ENCODE results near the gene NLGN1.

DNA sequence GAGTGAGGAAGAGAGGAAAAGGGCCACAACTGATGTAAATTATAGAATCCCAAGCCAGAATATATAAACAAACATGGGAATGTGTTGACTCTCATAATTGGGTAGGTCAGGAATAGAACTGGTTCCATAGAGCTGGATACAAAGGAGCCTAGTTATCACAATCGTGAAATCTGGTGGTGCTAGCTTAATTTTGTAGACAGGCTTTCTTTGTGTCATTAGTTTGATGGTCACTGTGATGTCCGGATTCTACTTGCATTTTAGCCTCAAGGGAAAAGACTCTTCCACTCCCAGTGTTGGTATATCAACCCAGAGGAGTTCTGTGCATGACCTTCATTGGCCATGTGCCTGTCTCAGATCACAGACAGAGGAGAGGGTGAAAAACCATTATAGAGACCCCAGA is 81.8 kb downstream of the NLGN1 start:
- TF ChIP-seq POLR2AphosphoS5 (IDR thresholded peaks at IDR 0.05; ENCODE audit: low read depth, low read length), result no peak
- TF ChIP-seq ZNF274 (IDR thresholded peaks at IDR 0.05; ENCODE audit: low read depth, low read length), result no peak
- TF ChIP-seq EZH2 (IDR thresholded peaks at IDR 0.05), result no peak
- TF ChIP-seq, protein P1, sequence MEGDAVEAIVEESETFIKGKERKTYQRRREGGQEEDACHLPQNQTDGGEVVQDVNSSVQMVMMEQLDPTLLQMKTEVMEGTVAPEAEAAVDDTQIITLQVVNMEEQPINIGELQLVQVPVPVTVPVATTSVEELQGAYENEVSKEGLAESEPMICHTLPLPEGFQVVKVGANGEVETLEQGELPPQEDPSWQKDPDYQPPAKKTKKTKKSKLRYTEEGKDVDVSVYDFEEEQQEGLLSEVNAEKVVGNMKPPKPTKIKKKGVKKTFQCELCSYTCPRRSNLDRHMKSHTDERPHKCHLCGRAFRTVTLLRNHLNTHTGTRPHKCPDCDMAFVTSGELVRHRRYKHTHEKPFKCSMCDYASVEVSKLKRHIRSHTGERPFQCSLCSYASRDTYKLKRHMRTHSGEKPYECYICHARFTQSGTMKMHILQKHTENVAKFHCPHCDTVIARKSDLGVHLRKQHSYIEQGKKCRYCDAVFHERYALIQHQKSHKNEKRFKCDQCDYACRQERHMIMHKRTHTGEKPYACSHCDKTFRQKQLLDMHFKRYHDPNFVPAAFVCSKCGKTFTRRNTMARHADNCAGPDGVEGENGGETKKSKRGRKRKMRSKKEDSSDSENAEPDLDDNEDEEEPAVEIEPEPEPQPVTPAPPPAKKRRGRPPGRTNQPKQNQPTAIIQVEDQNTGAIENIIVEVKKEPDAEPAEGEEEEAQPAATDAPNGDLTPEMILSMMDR (IDR thresholded peaks at IDR 0.05 in 2 of 3, conservative IDR thresholded peaks at IDR 0.05 in 1 of 3; ENCODE audit: borderline replicate concordance in 1 of 3, insufficient read depth in 1 of 3, low read depth in 2 of 3, low read length in 2 of 3), result no peak
- TF ChIP-seq CEBPB (IDR thresholded peaks at IDR 0.05; ENCODE audit: low read depth), result no peak
- TF ChIP-seq EGR1 (IDR thresholded peaks at IDR 0.05; ENCODE audit: low read depth), result no peak
- TF ChIP-seq POLR2A (IDR thresholded peaks at IDR 0.05; ENCODE audit: borderline replicate concordance, extremely low read depth, insufficient read depth, insufficient read length), result no peak
